GM19099 (cell line): ENCODE data around the gene CPLX1.

Experiments
- POLR2A ChIP-seq: IDR thresholded peaks from 3 replicates; pipeline ENCODE4 v1.6.1; 2011; ENCODE audit warnings: low read depth; ENCODE audit not compliant: insufficient read length; ENCODE audit errors: extremely low read depth

The CPLX1 gene

GRCh38 chr4:752196-752861 is 73.6 kb downstream of the CPLX1 start:
- no peak for TF ChIP-seq POLR2A

GRCh38 chr4:751676-752075 is 74.3 kb downstream of the CPLX1 start:
- TF ChIP-seq POLR2A: no peak

- TF ChIP-seq POLR2A: no peak
These were observed 75.9 kb downstream of the CPLX1 start for GRCh38 chr4:749698-750666.

GRCh38 chr4:748461-748860 is 77.5 kb downstream of the CPLX1 start:
- TF ChIP-seq POLR2A: no peak

- no peak for TF ChIP-seq POLR2A
These were observed 78.3 kb downstream of the CPLX1 start for GRCh38 chr4:747546-748170.

- TF ChIP-seq POLR2A: no peak
These were observed 81.6 kb downstream of the CPLX1 start for GRCh38 chr4:744212-744841.

- no peak for TF ChIP-seq POLR2A
These were observed 82.3 kb downstream of the CPLX1 start for GRCh38 chr4:743463-744211.

GRCh38 chr4:742742-743311 is 83.1 kb downstream of the CPLX1 start:
- no peak for TF ChIP-seq POLR2A

GRCh38 chr4:742096-742741 is 83.7 kb downstream of the CPLX1 start:
- no peak for TF ChIP-seq POLR2A

GRCh38 chr4:740656-741282 is 85.2 kb downstream of the CPLX1 start:
- no peak for TF ChIP-seq POLR2A

- TF ChIP-seq POLR2A: no peak
These were observed 85.9 kb downstream of the CPLX1 start for GRCh38 chr4:740011-740410.

- TF ChIP-seq POLR2A: no peak
These were observed 86.4 kb downstream of the CPLX1 start for GRCh38 chr4:739569-739968.

GRCh38 chr4:738781-739280 is 87.1 kb downstream of the CPLX1 start:
- TF ChIP-seq POLR2A: no peak
